A673 (cell line): ENCODE results near the gene RIBC2. TPM values are rescaled to one million over a fixed set of nuclear protein-coding genes. Genes with fewer than 3 reads are reported as not detected.
"Not testable (repeated sequence)": the region's sequence is repeated elsewhere in the genome, so short reads cannot be mapped to it uniquely, and the experiment has no call there.

Source experiments
- BruUV-seq: library from RNA; stranded (reverse); fragments of 400-500 nt; replicated peaks from 2 replicates; lab custom pipeline; 2021; lab: Mats Ljungman, UMichigan
- CTCF ChIA-PET: fragments of 300-600 bp; sonication (Branson Sonifier 250); formaldehyde crosslinking; loops from one replicate; lab custom pipeline; 2022; ENCODE audit warnings: antibody characterized with exemption; lab: Charles Lee
- POLR2A ChIA-PET: fragments of 300-600 bp; sonication (Branson Sonifier 250); formaldehyde crosslinking; loops from one replicate; lab custom pipeline; 2022; ENCODE audit warnings: antibody characterized with exemption; ENCODE audit not compliant: low non-redundant PET; lab: Charles Lee
- DNase-seq: peaks from one replicate; pipeline ENCODE4 v3.0.0-alpha.2; 2015; ENCODE audit warnings: low spot score
- H3K27ac ChIP-seq: fragments of 200-600 bp; sonication (generic); 2 replicates; pipeline ENCODE4 v1.5.1; 2016; ENCODE audit warnings: mixed run types, low read depth, mild to moderate bottlenecking, mixed read lengths, antibody characterized with exemption, low read length; ENCODE audit not compliant: poor library complexity, severe bottlenecking
- H3K27me3 ChIP-seq: fragments of 200-600 bp; sonication (generic); replicated peaks from 2 replicates; pipeline ENCODE4 v1.6.1; 2017; ENCODE audit warnings: mixed run types, low read depth, mild to moderate bottlenecking, mixed read lengths, antibody characterized with exemption, low read length; ENCODE audit not compliant: insufficient read depth, poor library complexity
- H3K36me3 ChIP-seq: fragments of 200-600 bp; sonication (generic); 2 replicates; pipeline ENCODE4 v1.6.1; 2016; ENCODE audit warnings: mixed run types, mild to moderate bottlenecking, mixed read lengths, antibody characterized with exemption, low read length; ENCODE audit not compliant: insufficient read depth, poor library complexity, severe bottlenecking
- H3K4me1 ChIP-seq: fragments of 200-600 bp; sonication (generic); 2 replicates; pipeline ENCODE4 v1.6.1; 2017; ENCODE audit warnings: mixed run types, mild to moderate bottlenecking, mixed read lengths, antibody characterized with exemption, low read length; ENCODE audit not compliant: insufficient read depth, poor library complexity, severe bottlenecking
- H3K4me3 ChIP-seq: fragments of 200-600 bp; sonication (generic); 2 replicates; pipeline ENCODE4 v1.5.1; 2016; ENCODE audit warnings: low read depth, mixed run types, mild to moderate bottlenecking, mixed read lengths, low read length; ENCODE audit not compliant: poor library complexity, severe bottlenecking
- H3K9me3 ChIP-seq: fragments of 200-600 bp; sonication (generic); 2 replicates; pipeline ENCODE4 v1.6.1; 2016; ENCODE audit warnings: mixed run types, low read depth, mild to moderate bottlenecking, mixed read lengths, antibody characterized with exemption, low read length; ENCODE audit not compliant: poor library complexity, severe bottlenecking
- EZH2 ChIP-seq: fragments of 200-600 bp; sonication (generic); IDR thresholded peaks from 2 replicates; pipeline ENCODE4 v1.6.1; 2017; ENCODE audit warnings: borderline replicate concordance, low read depth, mild to moderate bottlenecking, mixed read lengths, antibody characterized with exemption, low read length; ENCODE audit not compliant: poor library complexity, severe bottlenecking
- intact Hi-C: fragments of 100-400 bp; cut with micrococcal nuclease; formaldehyde crosslinking; loops from one replicate; pipeline ENCODE4 v1.10.0; 2022; ENCODE audit not compliant: unreplicated experiment
- total RNA-seq: library from RNA; stranded (reverse); gene quantifications from 2 replicates; pipeline ENCODE4 v1.2.3, GENCODE V29; 2021
- TF ChIP-seq, protein P1 (sequence below): fragments of 300-800, 200-600 bp; sonication (generic); conservative IDR thresholded peaks from 2 replicates; pipeline ENCODE4 v1.5.1; 2017; ENCODE audit warnings: low read depth, mild to moderate bottlenecking, antibody characterized with exemption, low read length, moderate library complexity, mixed read lengths

Gene RIBC2
- total RNA-seq, 1 experiment from 2014 or later: 14.9 TPM

DNA sequence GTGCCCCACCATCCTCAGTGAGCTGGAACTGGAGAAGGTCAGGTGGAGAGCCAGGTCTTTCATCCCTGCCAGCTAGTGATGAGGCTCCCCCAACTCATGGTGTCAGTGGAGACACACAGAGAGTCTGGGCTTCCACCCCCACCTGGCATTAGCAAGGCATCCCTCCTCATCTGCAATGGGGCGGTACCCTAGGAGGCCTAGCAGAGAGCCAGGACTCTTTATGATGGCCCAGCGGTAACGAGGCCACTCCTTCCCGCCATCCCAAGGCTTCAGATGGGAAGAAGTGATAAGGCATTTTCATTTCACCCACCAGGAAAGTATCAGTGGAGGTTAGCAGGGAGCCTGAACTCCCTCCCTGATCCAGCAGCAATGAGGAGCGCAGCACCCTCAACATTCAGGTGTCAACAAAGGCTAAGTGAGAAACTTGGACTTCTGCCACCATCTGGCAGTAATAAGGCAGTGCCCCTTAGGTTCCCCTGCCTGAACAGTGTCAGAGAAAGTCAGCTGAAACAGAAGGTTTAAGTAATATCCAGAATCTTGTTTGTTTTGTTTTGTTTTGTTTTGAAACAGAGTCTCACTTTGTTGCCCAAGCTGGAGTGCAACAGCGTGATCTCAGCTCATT is 48.7 kb downstream of the RIBC2 start:
- TF ChIP-seq, protein P1, sequence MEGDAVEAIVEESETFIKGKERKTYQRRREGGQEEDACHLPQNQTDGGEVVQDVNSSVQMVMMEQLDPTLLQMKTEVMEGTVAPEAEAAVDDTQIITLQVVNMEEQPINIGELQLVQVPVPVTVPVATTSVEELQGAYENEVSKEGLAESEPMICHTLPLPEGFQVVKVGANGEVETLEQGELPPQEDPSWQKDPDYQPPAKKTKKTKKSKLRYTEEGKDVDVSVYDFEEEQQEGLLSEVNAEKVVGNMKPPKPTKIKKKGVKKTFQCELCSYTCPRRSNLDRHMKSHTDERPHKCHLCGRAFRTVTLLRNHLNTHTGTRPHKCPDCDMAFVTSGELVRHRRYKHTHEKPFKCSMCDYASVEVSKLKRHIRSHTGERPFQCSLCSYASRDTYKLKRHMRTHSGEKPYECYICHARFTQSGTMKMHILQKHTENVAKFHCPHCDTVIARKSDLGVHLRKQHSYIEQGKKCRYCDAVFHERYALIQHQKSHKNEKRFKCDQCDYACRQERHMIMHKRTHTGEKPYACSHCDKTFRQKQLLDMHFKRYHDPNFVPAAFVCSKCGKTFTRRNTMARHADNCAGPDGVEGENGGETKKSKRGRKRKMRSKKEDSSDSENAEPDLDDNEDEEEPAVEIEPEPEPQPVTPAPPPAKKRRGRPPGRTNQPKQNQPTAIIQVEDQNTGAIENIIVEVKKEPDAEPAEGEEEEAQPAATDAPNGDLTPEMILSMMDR: 0 out of 2 replicates have a peak, but pooled peaks have one; percentile 23
- no peak for TF ChIP-seq EZH2
- Histone ChIP-seq H3K4me1 (no peaks in the 10 kb centered on the region), H3K27me3 (no peaks in the 10 kb centered on the region), H3K27ac (no peak overlapping the region), H3K36me3 (no peaks in the 10 kb centered on the region), H3K4me3 (no peak overlapping the region), H3K9me3 (no peaks in the 10 kb centered on the region)
- ChIA-PET POLR2A (no interaction called here), CTCF (no interaction called here)
- intact Hi-C loops: no loop called here
- peak; percentile 22 for DNase-seq
- no TSS peak for BruUV-seq

DNA sequence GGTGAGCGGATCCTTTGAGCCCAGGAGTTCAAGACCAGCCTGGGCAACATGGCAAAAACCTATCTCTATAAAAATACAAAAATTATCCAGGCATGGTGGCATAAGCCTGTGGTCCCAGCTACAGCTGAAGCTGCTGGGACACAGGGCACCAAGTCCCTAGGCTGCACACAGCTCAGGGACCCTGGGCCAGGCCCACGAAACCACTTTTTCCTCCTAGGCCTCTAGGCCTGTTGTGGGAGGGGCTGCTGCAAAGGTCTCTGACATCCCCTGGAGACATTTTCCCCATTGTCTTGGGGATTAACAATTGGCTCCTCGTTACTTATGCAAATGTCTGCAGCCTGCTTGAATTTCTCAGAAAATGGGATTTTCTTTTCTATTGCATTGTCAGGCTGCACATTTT is 50.2 kb downstream of the RIBC2 start:
- intact Hi-C loops, CTCF ChIA-PET: not testable (repeated sequence)

DNA sequence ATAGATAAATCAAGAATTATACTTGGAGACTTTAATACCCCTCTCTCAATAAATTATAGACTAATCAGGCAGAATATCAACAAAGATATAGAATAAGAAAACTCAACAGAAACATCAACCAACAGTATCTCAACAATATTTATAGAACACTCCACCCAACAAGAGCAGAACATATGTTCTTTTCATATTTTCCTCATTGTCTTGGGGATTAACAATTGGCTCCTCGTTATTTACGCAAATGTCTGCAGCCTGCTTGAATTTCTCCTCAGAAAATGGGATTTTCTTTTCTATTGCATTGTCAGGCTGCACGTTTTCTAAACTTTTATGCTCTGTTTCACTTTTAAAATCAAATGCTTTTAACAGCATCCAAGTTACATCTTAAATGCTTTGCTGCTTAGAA is 52.1 kb downstream of the RIBC2 start:
- Histone ChIP-seq H3K27ac (no peak overlapping the region), H3K4me1 (peaks cover 14% of the 10 kb centered on the region), H3K4me3 (no peak overlapping the region), H3K9me3 (no peaks in the 10 kb centered on the region), H3K36me3 (no peaks in the 10 kb centered on the region), H3K27me3 (no peaks in the 10 kb centered on the region)
- no TSS peak for BruUV-seq
- DNase-seq: no peak
- TF ChIP-seq EZH2: no peak
- TF ChIP-seq, protein P1: no peak
- CTCF ChIA-PET: no interaction called here
- intact Hi-C loops: no loop called here
- POLR2A ChIA-PET: no interaction called here

More for the DNA sequence above, 50.2 kb downstream of the RIBC2 start:
- DNase-seq, POLR2A ChIA-PET, H3K4me1 ChIP-seq, H3K4me3 ChIP-seq, H3K27me3 ChIP-seq, BruUV-seq, H3K9me3 ChIP-seq, H3K36me3 ChIP-seq, H3K27ac ChIP-seq: not testable (repeated sequence)

DNA sequence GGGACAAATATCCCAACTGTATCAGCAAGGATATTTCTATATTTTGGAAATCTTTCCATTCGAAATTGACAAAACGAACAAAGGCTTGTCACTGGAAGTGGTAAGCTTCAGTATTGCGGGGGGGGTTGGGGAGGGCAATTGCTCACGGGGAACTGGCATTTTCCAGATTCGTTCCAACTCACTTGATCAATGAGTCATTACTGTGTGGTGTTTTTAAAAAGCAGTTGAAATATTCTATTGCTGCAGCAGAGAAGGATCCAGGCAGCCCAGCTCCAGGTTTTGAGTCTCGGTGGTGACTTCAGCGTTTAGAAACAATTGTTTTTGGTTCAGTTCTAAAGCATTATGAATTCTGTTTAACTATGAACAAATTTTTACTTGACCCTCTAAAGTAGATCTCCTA is 55.4 kb downstream of the RIBC2 start:
- no TSS peak for BruUV-seq
- no peaks in the 10 kb centered on the region for H3K9me3 ChIP-seq
- no peak for TF ChIP-seq EZH2
- TF ChIP-seq, protein P1: no peak
- H3K4me3 ChIP-seq: no peak overlapping the region
- peaks cover 14% of the 10 kb centered on the region for H3K4me1 ChIP-seq
- no peak overlapping the region for H3K27ac ChIP-seq
- DNase-seq: no peak
- ChIA-PET POLR2A (no interaction called here), CTCF (no interaction called here)
- H3K27me3 ChIP-seq: no peaks in the 10 kb centered on the region
- intact Hi-C loops: no loop called here
- H3K36me3 ChIP-seq: no peaks in the 10 kb centered on the region
